RWPE1 (cell line): ENCODE data around the gene HYLS1.

ENCODE experiments used
- CTCF ChIA-PET: fragments of 350-600 bp; sonication (Branson Sonifier 250); formaldehyde crosslinking; extraction: SDS; loops from one replicate; lab custom pipeline; 2021; lab: Yijun Ruan, JAX
- POLR2A ChIA-PET: fragments of 400-600 bp; formaldehyde crosslinking; extraction: SDS; loops from one replicate; lab custom pipeline; 2020; ENCODE audit warnings: antibody characterized with exemption; ENCODE audit not compliant: low non-redundant PET; lab: Yijun Ruan, JAX
- DNase-seq: peaks from one replicate; pipeline ENCODE4 v3.0.0; 2012; ENCODE audit warnings: low spot score
- H3K27ac ChIP-seq: fragments of 450-650 bp; 2 replicates; pipeline ENCODE4 v1.5.1; 2017
- TF ChIP-seq, protein P1 (sequence below): fragments of 450-650 bp; conservative IDR thresholded peaks from 2 replicates; pipeline ENCODE4 v1.5.1; 2017; ENCODE audit warnings: low read depth, mild to moderate bottlenecking

HYLS1 gene

DNA sequence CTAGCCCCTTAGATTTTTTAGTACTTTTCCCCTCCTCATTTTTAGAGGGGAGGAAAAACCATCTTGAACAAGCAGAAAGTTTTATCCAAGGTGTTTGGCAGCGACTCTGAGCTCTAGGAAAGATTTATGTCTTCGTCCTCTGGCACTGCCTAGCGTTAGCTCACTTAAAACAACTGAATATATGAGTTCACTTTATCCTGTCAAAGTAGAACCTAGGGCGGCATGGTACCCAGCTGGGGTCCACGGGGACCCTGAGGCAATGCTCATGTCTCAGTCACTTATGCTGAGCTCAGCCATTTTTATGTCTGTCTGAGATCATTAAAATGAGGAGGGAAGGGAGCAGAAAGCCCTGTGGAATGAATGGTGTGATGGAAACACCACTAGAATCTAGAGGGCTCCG lies 44.2 kb downstream of the HYLS1 start:
- POLR2A ChIA-PET = no interaction called here
- DNase-seq = no peak
- TF ChIP-seq, protein P1, sequence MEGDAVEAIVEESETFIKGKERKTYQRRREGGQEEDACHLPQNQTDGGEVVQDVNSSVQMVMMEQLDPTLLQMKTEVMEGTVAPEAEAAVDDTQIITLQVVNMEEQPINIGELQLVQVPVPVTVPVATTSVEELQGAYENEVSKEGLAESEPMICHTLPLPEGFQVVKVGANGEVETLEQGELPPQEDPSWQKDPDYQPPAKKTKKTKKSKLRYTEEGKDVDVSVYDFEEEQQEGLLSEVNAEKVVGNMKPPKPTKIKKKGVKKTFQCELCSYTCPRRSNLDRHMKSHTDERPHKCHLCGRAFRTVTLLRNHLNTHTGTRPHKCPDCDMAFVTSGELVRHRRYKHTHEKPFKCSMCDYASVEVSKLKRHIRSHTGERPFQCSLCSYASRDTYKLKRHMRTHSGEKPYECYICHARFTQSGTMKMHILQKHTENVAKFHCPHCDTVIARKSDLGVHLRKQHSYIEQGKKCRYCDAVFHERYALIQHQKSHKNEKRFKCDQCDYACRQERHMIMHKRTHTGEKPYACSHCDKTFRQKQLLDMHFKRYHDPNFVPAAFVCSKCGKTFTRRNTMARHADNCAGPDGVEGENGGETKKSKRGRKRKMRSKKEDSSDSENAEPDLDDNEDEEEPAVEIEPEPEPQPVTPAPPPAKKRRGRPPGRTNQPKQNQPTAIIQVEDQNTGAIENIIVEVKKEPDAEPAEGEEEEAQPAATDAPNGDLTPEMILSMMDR = no peak
- H3K27ac ChIP-seq = no peak overlapping the region
- CTCF ChIA-PET = no interaction called here

DNA sequence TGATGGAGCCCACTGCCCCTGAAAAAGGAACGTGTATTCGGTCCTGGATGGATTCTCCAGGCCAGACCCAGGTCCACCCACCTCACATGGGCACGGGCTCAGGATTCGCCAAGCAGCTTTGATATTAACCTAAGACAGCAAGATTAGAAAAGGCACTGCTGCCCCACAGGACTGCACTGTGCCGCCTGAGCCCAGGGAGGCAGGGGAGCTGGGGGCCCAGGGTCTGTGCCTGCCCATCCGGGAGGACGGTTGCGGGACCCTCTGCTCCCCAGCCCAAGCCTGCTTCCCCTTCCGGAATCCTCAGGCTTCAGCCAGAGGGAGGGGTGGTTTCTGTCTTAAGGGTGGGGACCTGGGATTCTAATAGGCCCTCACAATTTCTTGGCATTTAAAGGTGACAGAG lies 44.8 kb downstream of the HYLS1 start:
- DNase-seq = no peak
- no peak overlapping the region for H3K27ac ChIP-seq
- ChIA-PET POLR2A (no interaction called here), CTCF (no interaction called here)
- TF ChIP-seq, protein P1 = no peak

DNA sequence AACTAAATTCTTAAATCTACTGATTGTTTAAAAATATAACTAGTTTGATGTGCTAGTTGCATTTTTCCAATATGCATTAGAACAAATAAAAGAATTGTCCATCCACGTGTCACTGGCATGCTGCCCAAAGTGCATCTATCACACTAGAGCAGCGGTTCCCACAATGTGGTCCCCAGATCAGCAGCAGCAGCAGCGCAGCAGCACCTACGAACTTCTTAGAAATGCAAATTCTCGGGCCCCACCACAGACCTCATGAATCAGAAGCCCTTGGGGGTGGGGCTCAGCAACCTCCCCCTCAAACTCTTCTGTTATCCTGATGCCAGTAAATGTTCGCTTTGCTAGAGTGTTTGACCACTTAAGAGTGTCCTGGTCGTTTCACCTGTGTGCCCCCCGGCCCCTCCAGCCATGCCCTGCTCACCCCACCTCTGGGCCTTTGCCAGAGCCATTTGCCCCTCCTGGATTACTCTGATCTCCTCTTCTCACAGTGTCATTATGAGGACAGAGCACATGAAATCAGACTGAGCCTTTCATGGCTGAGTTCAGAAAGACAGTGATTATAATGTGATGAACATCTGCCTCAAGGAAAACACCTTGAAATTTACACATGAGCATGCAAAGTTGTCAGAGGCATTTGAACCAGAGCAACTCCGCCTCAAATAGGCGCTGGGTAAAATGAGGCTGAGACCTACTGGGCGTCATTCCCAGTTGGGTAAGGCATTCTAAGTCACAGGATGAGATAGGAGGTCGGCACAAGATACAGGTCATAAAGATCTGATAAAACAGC lies 45.8 kb downstream of the HYLS1 start:
- TF ChIP-seq, protein P1 = no peak
- POLR2A ChIA-PET = no interaction called here
- CTCF ChIA-PET = no interaction called here
- no peak for DNase-seq
- no peak overlapping the region for H3K27ac ChIP-seq

DNA sequence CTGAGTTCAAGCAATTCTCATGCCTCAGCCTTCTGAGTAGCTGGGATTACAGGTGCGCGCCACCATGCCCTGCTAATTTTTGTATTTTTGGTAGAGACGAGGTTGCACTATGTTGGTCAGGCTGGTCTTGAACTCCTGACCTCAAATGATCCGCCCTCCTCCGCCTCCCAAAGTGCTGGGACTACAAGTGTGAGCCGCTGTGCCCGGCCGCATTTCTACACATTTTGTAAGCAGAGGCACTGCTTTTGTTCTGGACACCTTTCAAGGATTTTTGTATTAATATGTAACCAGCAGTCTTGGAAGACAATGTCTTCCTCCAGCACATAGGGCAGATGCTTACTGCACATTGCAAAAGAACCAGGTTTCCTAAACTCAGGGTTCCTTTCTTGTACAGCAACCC lies 47.0 kb downstream of the HYLS1 start:
- DNase-seq = no peak
- ChIA-PET POLR2A (no interaction called here), CTCF (no interaction called here)
- TF ChIP-seq, protein P1 = no peak
- no peak overlapping the region for H3K27ac ChIP-seq

DNA sequence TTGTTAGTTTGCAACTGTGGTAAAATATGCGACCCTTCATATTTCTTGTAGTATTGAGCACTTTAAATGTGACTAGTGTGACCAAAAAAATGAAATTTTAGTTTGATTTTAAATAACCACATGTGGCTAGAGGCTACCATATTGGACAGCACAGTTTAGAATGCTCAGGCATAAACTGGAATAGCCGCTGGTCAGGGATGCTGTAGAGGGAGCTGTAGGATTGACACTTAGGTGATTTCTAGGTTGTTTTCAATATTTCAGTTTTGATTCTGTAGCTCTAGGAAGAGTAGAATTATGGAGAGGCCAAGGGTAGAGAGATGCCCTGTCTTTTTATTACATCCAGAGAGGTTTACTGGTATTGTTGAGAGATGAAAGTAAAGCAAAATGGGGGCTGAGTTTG lies 47.6 kb downstream of the HYLS1 start:
- H3K27ac ChIP-seq = no peak overlapping the region
- TF ChIP-seq, protein P1 = no peak
- ChIA-PET POLR2A (no interaction called here), CTCF (no interaction called here)
- DNase-seq = no peak

DNA sequence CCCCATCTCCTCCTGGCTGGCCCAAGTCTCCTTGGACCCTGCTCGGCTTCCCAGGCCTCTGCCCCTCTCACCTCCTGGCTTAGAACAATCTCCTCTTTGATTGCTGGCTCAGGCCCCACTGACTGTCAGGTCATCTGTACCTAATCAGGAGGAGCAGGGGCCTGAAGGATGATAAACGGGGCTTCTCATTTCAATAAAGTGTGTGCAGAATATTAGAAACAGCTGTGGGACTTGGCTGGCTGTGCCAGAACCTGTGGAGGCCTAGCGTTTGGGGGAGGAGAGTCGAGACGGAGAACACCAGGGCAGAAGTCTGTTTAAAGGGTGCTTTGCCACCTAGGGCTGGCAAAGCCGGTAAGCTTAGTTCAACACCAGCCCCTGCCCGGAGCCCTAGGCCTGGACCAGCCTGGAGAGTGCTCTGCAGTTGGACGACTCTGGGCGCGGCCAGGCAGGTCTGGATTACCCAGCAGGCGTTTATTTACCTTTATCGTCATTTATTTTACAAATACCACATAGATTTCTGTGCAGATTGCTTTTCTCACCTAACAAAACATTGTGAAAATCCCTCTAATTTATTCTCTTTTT lies 48.2 kb downstream of the HYLS1 start:
- ChIA-PET POLR2A (no interaction called here), CTCF (no interaction called here)
- DNase-seq = no peak
- TF ChIP-seq, protein P1 = no peak
- no peak overlapping the region for H3K27ac ChIP-seq
